Inflammatory macrophage (primary cell): ENCODE results near the gene UNC119B.
"Not testable (repeated sequence)": the region's sequence is repeated elsewhere in the genome, so short reads cannot be mapped to it uniquely, and the experiment has no call there.

Experiments used
- DNase-seq, 2 donors: peaks; one replicate each; pipeline ENCODE4 v3.0.0-alpha.2; 2020 to 2022
- total RNA-seq, 18 experiments: gene quantifications; one replicate each; lab custom pipeline; 2026; ENCODE audit warnings: mixed read lengths in 6 of 18, inconsistent platforms in 2 of 18; lab: John Stamatoyannopoulos, UW

UNC119B gene
- total RNA-seq, result 5.8 to 22.4 (median 13.3) reads per million in 18 experiments

GRCh38 chr12:120710031-120710804, at the start of gene UNC119B:
Gene UNC119B, plus strand, starts transcription at chr12:120710458. Its CDS starts 17 bp downstream, at chr12:120710475.
- DNase-seq, result peak in 1 of 2 donors; percentile 52

GRCh38 chr12:120661432-120661831, 48.8 kb upstream of the UNC119B start:
- DNase-seq, result no peak

GRCh38 chr12:120662879-120663278, 47.4 kb upstream of the UNC119B start:
- no peak for DNase-seq

- DNase-seq, result no peak
These were observed 46.5 kb upstream of the UNC119B start for GRCh38 chr12:120663741-120664140.

GRCh38 chr12:120666571-120667390, 43.5 kb upstream of the UNC119B start:
- DNase-seq, result no peak

- no peak for DNase-seq
These were observed 42.0 kb upstream of the UNC119B start for GRCh38 chr12:120668091-120668867.

- no peak for DNase-seq
These were observed 41.1 kb upstream of the UNC119B start for GRCh38 chr12:120668868-120669840.

- DNase-seq, result not testable (repeated sequence)
These were observed 40.0 kb upstream of the UNC119B start for GRCh38 chr12:120670237-120670636.

- DNase-seq, result no peak
These were observed 39.6 kb upstream of the UNC119B start for GRCh38 chr12:120670667-120671066.

GRCh38 chr12:120674097-120674636, 36.1 kb upstream of the UNC119B start:
- DNase-seq, result peak; percentile 34 to 39

- DNase-seq, result peak; percentile 29 to 34
These were observed 32.3 kb upstream of the UNC119B start for GRCh38 chr12:120677765-120678473.

GRCh38 chr12:120678572-120678971, 31.7 kb upstream of the UNC119B start:
- no peak for DNase-seq

- peak; percentile 38 to 48 for DNase-seq
These were observed 30.0 kb upstream of the UNC119B start for GRCh38 chr12:120680165-120680738.

GRCh38 chr12:120684523-120684932, 25.7 kb upstream of the UNC119B start:
- peak; percentile 76 to 91 for DNase-seq

GRCh38 chr12:120685522-120685921, 24.7 kb upstream of the UNC119B start:
- DNase-seq, result no peak

GRCh38 chr12:120686151-120686689, 24.0 kb upstream of the UNC119B start:
- peak; percentile 98 to 99 for DNase-seq

- DNase-seq, result peak; percentile 97 to 98
These were observed 23.3 kb upstream of the UNC119B start, which contains the start of gene MLEC for GRCh38 chr12:120686690-120687577. Gene MLEC, plus strand, starts transcription at chr12:120687149. Its CDS starts 148 bp downstream, at chr12:120687297.

GRCh38 chr12:120687578-120688289, 22.5 kb upstream of the UNC119B start:
- peak; percentile 15 to 40 for DNase-seq
